Activated T-helper 17 cell treated with anti-CD3 and anti-CD28 coated beads, Interleukin-2, amount 50 U/mL, for 72 hours (primary cell): ENCODE data around the gene ECT2. TPM values are rescaled to one million over a fixed set of nuclear protein-coding genes. Genes with fewer than 3 reads are reported as not detected.

Source experiments
- total RNA-seq, 2 donors: library from RNA; stranded (reverse); gene quantifications; one replicate each; pipeline ENCODE4 v1.2.3, GENCODE V29; 2022

The ECT2 gene
- total RNA-seq, 2 donors from 2014 or later: 43.3 to 54.0 TPM

Other genes starting within 250 kb of the ECT2 start
- gene TNFSF10, start 227.3 kb upstream of the ECT2 start, total RNA-seq: 10 to 100 TPM; 33.6 to 36.1 TPM
- 10 to 100 TPM in 1 of 2 donors, 1 to 10 TPM in 1; 6.9 to 18.5 TPM for gene NCEH1, start 39.7 kb upstream of the ECT2 start, total RNA-seq